ENCODE results near the gene SERPINA7. TPM values are rescaled to one million over a fixed set of nuclear protein-coding genes. Genes with fewer than 3 reads are reported as not detected.

The SERPINA7 gene
- polyA plus RNA-seq, 1 donor (not counting 4 experiments of a cell fraction or from before 2014, with no cell fraction given): not detected

- Histone ChIP-seq H3K9me1 (ENCODE audit: control insufficient read depth, extremely low read depth, insufficient read depth, low read length) (no peaks in the 10 kb centered on the region), H3K4me3 (ENCODE audit: control insufficient read depth in 2 of 3, extremely low read depth in 1 of 3, insufficient read depth in 2 of 3, low read depth in 1 of 3, low read length in 3 of 3) (no peak overlapping the region), H3K9ac (ENCODE audit: control insufficient read depth, extremely low read depth, insufficient read depth, low read length) (no peak overlapping the region), H3K79me2 (ENCODE audit: control insufficient read depth, insufficient read depth, low read length) (no peaks in the 10 kb centered on the region), H3K9me3 (ENCODE audit: control insufficient read depth, low read depth, low read length) (no peaks in the 10 kb centered on the region), H3K4me2 (ENCODE audit: control insufficient read depth, extremely low read depth, insufficient read depth, low read depth, low read length) (no peak overlapping the region), H3K4me1 (ENCODE audit: control insufficient read depth, extremely low read depth, insufficient read depth, low read length) (no peaks in the 10 kb centered on the region), H2AFZ (ENCODE audit: control insufficient read depth, low read length) (no peak overlapping the region), H3K27me3 (ENCODE audit: control insufficient read depth, extremely low read depth, insufficient read depth, low read length) (no peaks in the 10 kb centered on the region), H3K36me3 (ENCODE audit: control insufficient read depth in 2 of 2, extremely low read depth in 1 of 2, insufficient read depth in 2 of 2, low read length in 2 of 2) (no peaks in the 10 kb centered on the region), H3K27ac (ENCODE audit: control insufficient read depth, insufficient read depth, low read length) (no peak overlapping the region), H4K20me1 (ENCODE audit: control insufficient read depth, extremely low read depth, insufficient read depth, low read length) (no peaks in the 10 kb centered on the region)
- TF ChIP-seq CTCF (optimal IDR thresholded peaks at IDR 0.05 in 1 of 3, IDR thresholded peaks at IDR 0.05 in 1 of 3, conservative IDR thresholded peaks at IDR 0.05 in 1 of 3; ENCODE audit: extremely low read depth in 1 of 3, insufficient read depth in 2 of 3, low read length in 3 of 3): no peak
- dilution Hi-C loops (cut with MboI; ENCODE audit: extremely low pct_ligation_motif_present, low sequenced_read_pairs): no loop called here
- FAIRE-seq (no peak), DNase-seq (ENCODE audit: low read depth, low spot score) (no peak)
Observed at GRCh38 chrX:106009145-106009544, 29.4 kb downstream of the SERPINA7 start.

- dilution Hi-C loops (cut with MboI; ENCODE audit: extremely low pct_ligation_motif_present, low sequenced_read_pairs): no loop called here
- no peaks in the 10 kb centered on the region for H3K4me1 ChIP-seq (ENCODE audit: control insufficient read depth, extremely low read depth, insufficient read depth, low read length)
- no peak for TF ChIP-seq CTCF (optimal IDR thresholded peaks at IDR 0.05 in 1 of 3, IDR thresholded peaks at IDR 0.05 in 1 of 3, conservative IDR thresholded peaks at IDR 0.05 in 1 of 3; ENCODE audit: extremely low read depth in 1 of 3, insufficient read depth in 2 of 3, low read length in 3 of 3)
- H3K79me2 ChIP-seq (ENCODE audit: control insufficient read depth, insufficient read depth, low read length): no peaks in the 10 kb centered on the region
- no peak for DNase-seq (ENCODE audit: low read depth, low spot score)
- H3K4me3 ChIP-seq (ENCODE audit: control insufficient read depth in 2 of 3, extremely low read depth in 1 of 3, insufficient read depth in 2 of 3, low read depth in 1 of 3, low read length in 3 of 3): no peak overlapping the region
- no peaks in the 10 kb centered on the region for H3K9me3 ChIP-seq (ENCODE audit: control insufficient read depth, low read depth, low read length)
- no peak overlapping the region for H2AFZ ChIP-seq (ENCODE audit: control insufficient read depth, low read length)
- H3K9ac ChIP-seq (ENCODE audit: control insufficient read depth, extremely low read depth, insufficient read depth, low read length): no peak overlapping the region
- H3K4me2 ChIP-seq (ENCODE audit: control insufficient read depth, extremely low read depth, insufficient read depth, low read depth, low read length): no peak overlapping the region
- no peak overlapping the region for H3K27ac ChIP-seq (ENCODE audit: control insufficient read depth, insufficient read depth, low read length)
- no peaks in the 10 kb centered on the region for H3K9me1 ChIP-seq (ENCODE audit: control insufficient read depth, extremely low read depth, insufficient read depth, low read length)
- H4K20me1 ChIP-seq (ENCODE audit: control insufficient read depth, extremely low read depth, insufficient read depth, low read length): no peaks in the 10 kb centered on the region
- no peak for FAIRE-seq
- no peaks in the 10 kb centered on the region for H3K36me3 ChIP-seq (ENCODE audit: control insufficient read depth in 2 of 2, extremely low read depth in 1 of 2, insufficient read depth in 2 of 2, low read length in 2 of 2)
- H3K27me3 ChIP-seq (ENCODE audit: control insufficient read depth, extremely low read depth, insufficient read depth, low read length): peaks cover 4% of the 10 kb centered on the region
Observed at GRCh38 chrX:106007815-106008214, 30.7 kb downstream of the SERPINA7 start.

Data from keratinocyte (primary cell).